Inferior parietal cortex (tissue), 1 donor: ENCODE data around the gene AMER1.

Experiments used
- DNase-seq: peaks from one replicate; pipeline ENCODE4 v3.0.0-alpha.2; 2016; ENCODE audit errors: extremely low spot score

AMER1 gene

GRCh38 chrX:64184396-64184795, 21.1 kb downstream of the AMER1 start:
- DNase-seq = no peak

GRCh38 chrX:64182208-64182607, 23.3 kb downstream of the AMER1 start:
- DNase-seq = no peak

GRCh38 chrX:64176876-64177275, 28.6 kb downstream of the AMER1 start:
- no peak for DNase-seq

GRCh38 chrX:64169988-64170387, 35.5 kb downstream of the AMER1 start:
- no peak for DNase-seq

GRCh38 chrX:64152857-64153256, 52.7 kb downstream of the AMER1 start:
- DNase-seq = no peak

- DNase-seq = no peak
Measured at GRCh38 chrX:64151911-64152310, 53.6 kb downstream of the AMER1 start.

GRCh38 chrX:64150775-64151174, 54.7 kb downstream of the AMER1 start:
- no peak for DNase-seq
